Measurements from ENCODE around the gene LAMA1. TPM values are rescaled to one million over a fixed set of nuclear protein-coding genes. Genes with fewer than 3 reads are reported as not detected.
"Not testable (repeated sequence)": the region's sequence is repeated elsewhere in the genome, so short reads cannot be mapped to it uniquely, and the experiment has no call there.

Gene LAMA1, protein sequence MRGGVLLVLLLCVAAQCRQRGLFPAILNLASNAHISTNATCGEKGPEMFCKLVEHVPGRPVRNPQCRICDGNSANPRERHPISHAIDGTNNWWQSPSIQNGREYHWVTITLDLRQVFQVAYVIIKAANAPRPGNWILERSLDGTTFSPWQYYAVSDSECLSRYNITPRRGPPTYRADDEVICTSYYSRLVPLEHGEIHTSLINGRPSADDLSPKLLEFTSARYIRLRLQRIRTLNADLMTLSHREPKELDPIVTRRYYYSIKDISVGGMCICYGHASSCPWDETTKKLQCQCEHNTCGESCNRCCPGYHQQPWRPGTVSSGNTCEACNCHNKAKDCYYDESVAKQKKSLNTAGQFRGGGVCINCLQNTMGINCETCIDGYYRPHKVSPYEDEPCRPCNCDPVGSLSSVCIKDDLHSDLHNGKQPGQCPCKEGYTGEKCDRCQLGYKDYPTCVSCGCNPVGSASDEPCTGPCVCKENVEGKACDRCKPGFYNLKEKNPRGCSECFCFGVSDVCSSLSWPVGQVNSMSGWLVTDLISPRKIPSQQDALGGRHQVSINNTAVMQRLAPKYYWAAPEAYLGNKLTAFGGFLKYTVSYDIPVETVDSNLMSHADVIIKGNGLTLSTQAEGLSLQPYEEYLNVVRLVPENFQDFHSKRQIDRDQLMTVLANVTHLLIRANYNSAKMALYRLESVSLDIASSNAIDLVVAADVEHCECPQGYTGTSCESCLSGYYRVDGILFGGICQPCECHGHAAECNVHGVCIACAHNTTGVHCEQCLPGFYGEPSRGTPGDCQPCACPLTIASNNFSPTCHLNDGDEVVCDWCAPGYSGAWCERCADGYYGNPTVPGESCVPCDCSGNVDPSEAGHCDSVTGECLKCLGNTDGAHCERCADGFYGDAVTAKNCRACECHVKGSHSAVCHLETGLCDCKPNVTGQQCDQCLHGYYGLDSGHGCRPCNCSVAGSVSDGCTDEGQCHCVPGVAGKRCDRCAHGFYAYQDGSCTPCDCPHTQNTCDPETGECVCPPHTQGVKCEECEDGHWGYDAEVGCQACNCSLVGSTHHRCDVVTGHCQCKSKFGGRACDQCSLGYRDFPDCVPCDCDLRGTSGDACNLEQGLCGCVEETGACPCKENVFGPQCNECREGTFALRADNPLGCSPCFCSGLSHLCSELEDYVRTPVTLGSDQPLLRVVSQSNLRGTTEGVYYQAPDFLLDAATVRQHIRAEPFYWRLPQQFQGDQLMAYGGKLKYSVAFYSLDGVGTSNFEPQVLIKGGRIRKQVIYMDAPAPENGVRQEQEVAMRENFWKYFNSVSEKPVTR (N-terminal part only)
- not detected in 2 replicates for total RNA-seq

DNA sequence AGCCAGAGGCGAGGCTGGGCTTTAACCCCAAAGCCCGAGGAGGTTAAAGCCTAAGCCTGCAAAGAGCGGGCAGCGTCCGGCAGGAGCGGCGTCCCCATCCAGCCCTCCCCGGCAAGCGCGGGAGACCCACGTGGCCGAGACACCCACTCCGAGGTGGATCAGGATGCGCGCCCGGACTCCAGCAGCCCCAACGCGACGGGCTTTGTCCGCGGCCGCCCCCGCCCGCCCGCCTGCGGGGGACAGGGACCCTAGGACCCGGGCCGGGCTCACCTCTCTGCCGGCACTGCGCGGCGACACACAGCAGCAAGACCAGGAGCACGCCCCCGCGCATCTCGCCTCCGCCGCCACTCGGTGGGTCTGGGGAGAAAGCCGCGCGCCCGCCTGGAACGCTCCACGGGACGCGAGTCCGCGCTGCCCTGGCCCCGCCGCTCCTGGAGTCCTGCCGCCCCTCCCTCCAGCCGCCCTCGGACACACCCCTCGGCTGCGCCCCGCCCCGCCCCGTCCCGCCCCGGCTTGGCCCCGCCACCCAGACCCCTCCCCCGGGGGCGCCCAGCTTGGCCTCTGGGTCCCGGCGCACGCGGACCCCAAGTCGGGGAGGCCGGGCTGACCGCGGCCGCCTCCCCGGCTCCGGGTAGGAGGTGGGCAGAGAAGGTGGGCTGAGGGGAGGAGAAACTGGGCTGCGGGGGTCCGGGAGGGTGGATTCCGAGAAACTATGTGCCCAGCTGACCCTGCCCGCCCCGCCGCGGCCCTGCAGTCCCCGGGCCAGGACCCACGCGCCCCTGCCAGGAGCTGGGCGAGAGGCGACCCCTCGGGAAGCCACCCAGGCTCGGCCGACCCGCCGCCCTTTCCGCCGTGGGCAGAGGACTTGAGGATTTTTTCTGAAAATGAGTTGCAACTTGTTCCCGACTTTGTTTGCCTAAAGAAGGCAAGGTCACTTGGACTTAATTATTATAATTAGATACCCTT, at the start of gene LAMA1:
LAMA1 (minus strand) TSS at position 408 of the 966 bp plus-strand sequence; CDS start at position 331, 77 bp downstream.
- Mint-ChIP-seq H3K4me3 (peak within 1 kb of the TSS; percentile 45), H3K9me3 (no peaks in the 10 kb centered on the region), H3K27me3 (ENCODE audit: insufficient read depth) (peaks cover 31% of the 10 kb centered on the region), H3K36me3 (ENCODE audit: low read depth) (no peaks in the 10 kb centered on the region), H3K27ac (no peak within 1 kb of the TSS), H3K4me1 (ENCODE audit: low read depth) (peaks cover 7% of the 10 kb centered on the region)
- no peak for DNase-seq (ENCODE audit: low spot score)
- intact Hi-C loops (cut with micrococcal nuclease) = no loop called here

DNA sequence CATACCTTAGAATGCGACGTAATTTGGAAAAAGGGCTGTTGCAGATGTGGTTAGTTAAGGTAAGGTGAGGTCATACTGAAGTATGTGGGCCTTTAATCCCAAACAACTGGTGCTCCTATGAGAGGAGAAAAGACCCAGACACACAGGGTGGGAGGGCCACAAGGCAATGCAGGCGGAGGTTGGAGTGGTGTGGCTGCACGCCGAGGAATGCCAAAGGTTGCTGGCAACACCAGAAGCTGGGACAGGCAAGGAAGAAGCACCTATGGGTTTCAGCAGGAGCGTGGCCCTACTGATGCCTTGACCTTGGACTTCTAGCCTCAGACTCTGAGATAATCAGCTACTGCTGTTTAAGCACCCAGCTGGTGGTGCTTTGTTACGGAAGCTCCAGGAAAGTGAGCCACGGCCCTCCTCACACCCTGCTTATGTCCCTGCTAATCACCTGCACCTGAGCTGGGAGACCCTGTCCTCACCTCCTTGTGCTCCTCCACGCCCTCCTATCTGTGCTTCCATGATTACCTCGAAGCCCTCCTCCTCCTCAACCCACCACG, 48.3 kb upstream of the LAMA1 start:
- Mint-ChIP-seq H3K36me3 (ENCODE audit: low read depth) (no peaks in the 10 kb centered on the region), H3K27me3 (ENCODE audit: insufficient read depth) (no peaks in the 10 kb centered on the region), H3K4me3 (no peak overlapping the region), H3K9me3 (no peaks in the 10 kb centered on the region), H3K27ac (no peak overlapping the region), H3K4me1 (ENCODE audit: low read depth) (no peaks in the 10 kb centered on the region)
- intact Hi-C loops (cut with micrococcal nuclease) = no loop called here
- no peak for DNase-seq (ENCODE audit: low spot score)

DNA sequence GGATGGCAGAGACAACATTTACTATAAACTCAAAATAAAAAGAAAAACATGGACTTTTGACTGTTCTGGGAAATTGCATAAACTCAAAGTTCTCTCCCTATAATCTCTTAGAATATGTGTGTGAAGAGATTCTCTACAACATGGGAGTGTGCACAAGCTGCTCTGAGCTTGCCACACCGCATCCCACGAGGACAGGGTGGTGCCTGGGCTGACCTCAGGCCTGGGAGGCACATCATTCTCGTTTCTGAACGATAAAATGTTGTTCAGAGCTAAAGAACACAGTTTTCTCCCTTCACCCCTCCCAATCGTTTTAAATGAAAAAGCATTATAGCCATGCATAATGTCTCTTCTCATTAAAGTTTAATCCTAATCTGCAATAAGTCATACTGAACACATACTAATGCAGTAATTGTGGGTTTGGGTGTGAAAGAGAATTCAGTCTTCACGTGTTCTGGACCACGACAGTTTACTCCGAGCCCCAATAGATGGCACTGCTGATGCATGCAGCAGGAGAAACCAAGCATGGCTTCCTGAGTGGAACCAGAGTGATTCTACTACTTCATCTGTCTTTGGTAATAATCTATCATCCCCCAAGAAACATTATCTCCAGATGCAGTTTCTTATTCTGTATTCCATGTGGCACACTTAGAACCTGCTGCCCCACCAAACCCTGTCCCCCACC, 46.9 kb upstream of the LAMA1 start:
- intact Hi-C loops (cut with micrococcal nuclease) = no loop called here
- Mint-ChIP-seq H3K27ac (no peak overlapping the region), H3K27me3 (ENCODE audit: insufficient read depth) (no peaks in the 10 kb centered on the region), H3K4me1 (ENCODE audit: low read depth) (no peaks in the 10 kb centered on the region), H3K36me3 (ENCODE audit: low read depth) (no peaks in the 10 kb centered on the region), H3K4me3 (no peak overlapping the region), H3K9me3 (no peaks in the 10 kb centered on the region)
- DNase-seq (ENCODE audit: low spot score) = no peak

DNA sequence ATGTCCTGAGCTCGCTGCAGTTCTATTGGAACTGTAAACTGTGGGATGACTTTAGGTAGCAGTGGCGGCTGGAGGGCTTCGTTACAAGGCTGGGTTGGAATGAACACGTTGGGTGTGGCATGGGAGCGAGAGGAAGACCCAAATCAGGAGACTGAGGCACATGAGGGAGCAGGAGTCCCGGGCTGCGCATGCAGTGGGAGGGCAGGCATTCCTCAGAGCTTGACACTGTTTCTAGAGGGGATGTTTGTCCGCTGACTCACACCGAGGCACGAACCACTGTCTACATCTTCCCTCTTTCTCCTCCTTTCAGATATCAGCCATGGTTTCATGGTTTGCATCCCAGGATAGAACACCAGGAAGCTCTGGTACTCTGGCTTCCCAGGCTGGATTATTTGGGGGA, 40.6 kb upstream of the LAMA1 start:
- H3K36me3 Mint-ChIP-seq (ENCODE audit: low read depth) = no peaks in the 10 kb centered on the region
- intact Hi-C loops (cut with micrococcal nuclease) = no loop called here
- DNase-seq (ENCODE audit: low spot score) = no peak
- H3K4me3 Mint-ChIP-seq = no peak overlapping the region
- H3K9me3 Mint-ChIP-seq = no peaks in the 10 kb centered on the region
- no peak overlapping the region for H3K27ac Mint-ChIP-seq
- no peaks in the 10 kb centered on the region for H3K27me3 Mint-ChIP-seq (ENCODE audit: insufficient read depth)
- no peaks in the 10 kb centered on the region for H3K4me1 Mint-ChIP-seq (ENCODE audit: low read depth)

DNA sequence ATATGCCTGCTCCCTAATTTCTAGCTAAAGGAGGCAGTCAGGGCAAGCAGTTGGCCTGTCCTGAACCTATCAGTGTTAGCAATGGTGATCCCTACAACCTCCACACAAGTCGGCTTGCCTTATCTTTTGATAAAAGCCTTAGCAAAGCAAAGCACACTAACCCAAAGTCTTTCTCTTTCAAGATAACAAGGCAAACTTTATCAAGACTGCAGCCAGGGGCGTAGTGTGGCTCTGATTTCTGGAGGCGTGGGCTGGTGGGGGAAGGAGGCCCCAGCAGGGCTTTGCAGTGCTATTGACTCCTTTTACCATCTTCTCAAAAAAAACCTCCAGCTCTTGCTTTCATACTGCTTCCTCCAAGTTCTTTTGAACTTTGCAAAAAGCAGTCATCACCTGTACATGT, 40.2 kb upstream of the LAMA1 start:
- Mint-ChIP-seq H3K4me1 (ENCODE audit: low read depth) (no peaks in the 10 kb centered on the region), H3K4me3 (no peak overlapping the region), H3K36me3 (ENCODE audit: low read depth) (no peaks in the 10 kb centered on the region), H3K9me3 (no peaks in the 10 kb centered on the region), H3K27ac (no peak overlapping the region), H3K27me3 (ENCODE audit: insufficient read depth) (no peaks in the 10 kb centered on the region)
- intact Hi-C loops (cut with micrococcal nuclease) = no loop called here
- no peak for DNase-seq (ENCODE audit: low spot score)

DNA sequence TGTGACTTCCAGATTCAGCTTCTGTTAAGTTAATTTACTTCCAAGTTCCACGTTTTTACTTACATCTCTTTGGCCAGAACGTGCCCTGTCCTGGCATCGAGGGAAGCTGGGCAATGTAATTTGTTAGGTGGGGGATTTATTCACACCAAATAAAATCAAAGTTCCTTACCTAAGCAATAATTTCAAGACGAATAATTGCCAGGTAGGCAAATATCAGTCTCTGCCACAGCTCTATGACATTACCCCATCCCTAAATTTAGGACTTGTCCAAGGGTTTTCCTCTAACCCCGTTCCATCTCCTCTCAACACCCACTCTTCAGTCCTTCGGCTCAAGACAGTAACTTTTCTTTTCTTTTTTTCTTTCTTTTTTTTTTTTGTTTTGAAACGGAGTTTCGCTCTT, 38.3 kb upstream of the LAMA1 start:
- no peaks in the 10 kb centered on the region for H3K27me3 Mint-ChIP-seq (ENCODE audit: insufficient read depth)
- H3K27ac Mint-ChIP-seq = no peak overlapping the region
- H3K36me3 Mint-ChIP-seq (ENCODE audit: low read depth) = no peaks in the 10 kb centered on the region
- no peaks in the 10 kb centered on the region for H3K9me3 Mint-ChIP-seq
- H3K4me1 Mint-ChIP-seq (ENCODE audit: low read depth) = no peaks in the 10 kb centered on the region
- no peak for DNase-seq (ENCODE audit: low spot score)
- intact Hi-C loops (cut with micrococcal nuclease) = no loop called here
- no peak overlapping the region for H3K4me3 Mint-ChIP-seq

DNA sequence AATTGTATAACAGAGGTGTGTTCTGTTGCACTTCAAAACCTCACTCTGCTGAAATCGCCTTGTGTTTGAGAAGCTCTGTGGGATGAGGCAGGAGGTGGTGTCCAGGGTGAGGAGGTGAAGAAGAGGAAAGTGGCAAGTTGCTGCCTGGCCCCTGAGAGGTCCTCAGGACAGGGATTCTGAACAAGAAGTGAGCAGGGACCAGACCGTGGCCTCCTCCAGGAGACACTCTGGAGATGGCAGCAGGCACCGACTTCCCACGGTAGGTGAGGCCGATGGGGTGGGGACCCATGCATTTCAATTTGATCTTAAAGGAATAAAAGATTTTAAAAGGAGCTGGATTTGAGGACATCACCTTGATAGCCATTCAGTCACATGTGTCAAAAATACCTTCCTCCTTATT, 37.5 kb upstream of the LAMA1 start:
- Mint-ChIP-seq H3K36me3 (ENCODE audit: low read depth) (no peaks in the 10 kb centered on the region), H3K4me1 (ENCODE audit: low read depth) (no peaks in the 10 kb centered on the region), H3K4me3 (no peak overlapping the region), H3K27me3 (ENCODE audit: insufficient read depth) (no peaks in the 10 kb centered on the region), H3K27ac (no peak overlapping the region), H3K9me3 (no peaks in the 10 kb centered on the region)
- no peak for DNase-seq (ENCODE audit: low spot score)
- intact Hi-C loops (cut with micrococcal nuclease) = no loop called here

DNA sequence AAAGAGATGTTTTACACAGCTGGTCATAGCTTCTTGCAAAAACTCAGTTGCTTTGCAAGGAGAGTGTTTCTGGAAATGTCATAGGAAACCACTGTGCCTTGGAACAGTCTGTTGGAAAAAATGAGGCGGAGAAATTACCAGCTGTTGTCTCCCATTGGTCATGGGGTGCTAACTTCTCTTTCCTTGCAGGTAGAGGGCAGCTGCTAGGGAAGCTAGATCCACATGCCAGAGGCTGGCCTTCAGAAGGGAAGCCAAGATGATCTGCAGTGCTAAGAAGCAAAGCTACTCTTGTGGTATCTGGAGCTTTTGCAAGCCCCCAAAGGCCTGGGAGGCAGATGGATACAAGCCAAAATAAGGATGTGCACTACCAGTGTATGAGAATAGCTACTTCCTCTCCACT, 34.8 kb upstream of the LAMA1 start:
- intact Hi-C loops (cut with micrococcal nuclease) = no loop called here
- peaks cover 2% of the 10 kb centered on the region for H3K9me3 Mint-ChIP-seq
- H3K27me3 Mint-ChIP-seq (ENCODE audit: insufficient read depth) = no peaks in the 10 kb centered on the region
- no peaks in the 10 kb centered on the region for H3K36me3 Mint-ChIP-seq (ENCODE audit: low read depth)
- H3K27ac Mint-ChIP-seq = no peak overlapping the region
- DNase-seq (ENCODE audit: low spot score) = no peak
- H3K4me3 Mint-ChIP-seq = no peak overlapping the region
- H3K4me1 Mint-ChIP-seq (ENCODE audit: low read depth) = no peaks in the 10 kb centered on the region

DNA sequence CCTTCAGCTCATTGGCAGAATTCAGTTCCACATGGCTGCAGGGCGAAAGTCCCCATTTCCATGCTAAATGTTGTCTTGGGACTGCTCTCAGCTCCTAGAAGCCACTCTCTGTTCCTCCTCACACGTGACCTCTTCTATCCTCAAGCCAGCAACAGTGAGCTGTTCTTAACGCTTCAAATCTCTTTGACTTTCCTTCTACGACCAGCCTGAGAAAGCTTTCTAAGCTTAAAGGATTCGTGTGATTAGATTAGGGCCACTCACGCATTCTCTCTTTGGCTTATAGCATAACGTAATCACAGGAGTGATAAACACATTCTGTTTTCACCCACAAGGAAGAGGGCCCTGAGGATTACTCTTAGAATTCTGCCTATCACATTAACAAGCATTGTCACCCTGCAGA, 29.8 kb upstream of the LAMA1 start:
- no peaks in the 10 kb centered on the region for H3K36me3 Mint-ChIP-seq (ENCODE audit: low read depth)
- no peak for DNase-seq (ENCODE audit: low spot score)
- H3K27me3 Mint-ChIP-seq (ENCODE audit: insufficient read depth) = no peaks in the 10 kb centered on the region
- no peak overlapping the region for H3K27ac Mint-ChIP-seq
- peaks cover 4% of the 10 kb centered on the region for H3K9me3 Mint-ChIP-seq
- H3K4me1 Mint-ChIP-seq (ENCODE audit: low read depth) = no peaks in the 10 kb centered on the region
- intact Hi-C loops (cut with micrococcal nuclease) = no loop called here
- H3K4me3 Mint-ChIP-seq = no peak overlapping the region

DNA sequence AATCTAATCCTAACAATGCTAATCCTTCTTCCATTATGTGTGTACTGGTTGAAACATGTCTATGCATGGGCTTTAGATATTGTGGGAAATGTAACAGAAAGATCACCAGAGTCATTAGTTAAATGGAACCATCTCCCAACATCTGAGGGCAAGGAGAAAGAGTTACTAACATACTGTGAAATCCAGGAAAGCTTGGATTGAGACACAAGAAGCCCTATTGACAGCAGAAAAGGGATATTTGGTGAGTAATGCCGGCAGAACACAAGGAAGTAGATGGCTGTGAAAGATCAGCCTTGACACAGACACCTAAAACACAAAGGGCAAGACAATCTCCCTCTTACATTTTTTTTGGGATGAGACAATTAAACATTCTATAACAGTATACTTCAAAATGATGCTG, 28.5 kb upstream of the LAMA1 start:
- Mint-ChIP-seq H3K4me3 (no peak overlapping the region), H3K9me3 (peaks cover 4% of the 10 kb centered on the region), H3K27ac (no peak overlapping the region), H3K4me1 (ENCODE audit: low read depth) (no peaks in the 10 kb centered on the region), H3K27me3 (ENCODE audit: insufficient read depth) (no peaks in the 10 kb centered on the region), H3K36me3 (ENCODE audit: low read depth) (no peaks in the 10 kb centered on the region)
- intact Hi-C loops (cut with micrococcal nuclease) = no loop called here
- no peak for DNase-seq (ENCODE audit: low spot score)

DNA sequence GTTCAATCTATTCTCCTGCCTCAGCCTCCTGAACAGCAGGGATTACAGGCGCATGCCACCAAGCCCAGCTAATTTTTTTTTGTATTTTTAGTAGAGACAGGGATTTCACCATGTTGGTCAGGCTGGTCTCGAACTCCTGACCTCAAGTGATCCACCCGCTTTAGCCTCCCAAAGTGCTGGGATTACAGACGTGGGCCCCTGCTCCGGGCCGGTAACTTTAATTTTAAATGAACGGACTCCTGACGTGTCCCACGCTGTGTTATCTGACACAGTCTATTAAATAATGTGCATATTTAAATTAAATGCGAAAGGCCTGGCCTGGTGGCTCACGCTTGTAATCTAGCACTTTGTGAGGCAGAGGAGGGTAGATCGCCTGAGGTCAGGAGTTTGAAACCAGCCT, 27.3 kb upstream of the LAMA1 start:
- not testable (repeated sequence) for H3K9me3 Mint-ChIP-seq, H3K4me3 Mint-ChIP-seq, H3K27ac Mint-ChIP-seq

More for the DNA sequence above, 27.3 kb upstream of the LAMA1 start:
- DNase-seq (ENCODE audit: low spot score); H3K27me3 Mint-ChIP-seq (ENCODE audit: insufficient read depth); H3K4me1 Mint-ChIP-seq (ENCODE audit: low read depth); intact Hi-C loops (cut with micrococcal nuclease); H3K36me3 Mint-ChIP-seq (ENCODE audit: low read depth): not testable (repeated sequence)
